HG02642 (cell line): ENCODE results near the gene IL3.
A peak's percentile ranks its signal among the peaks of the same experiment; 100 is the strongest.

Experiments
- ATAC-seq: cut with Tn5 transposase; IDR thresholded peaks from one replicate; pipeline ENCODE4 v1.9.1; 2021; ENCODE audit warnings: mild to moderate bottlenecking; ENCODE audit not compliant: unreplicated experiment, poor library complexity

IL3 gene

GRCh38 chr5:132060501-132061161, at the start of gene IL3:
Gene IL3, plus strand, starts transcription at chr5:132060655. Its CDS starts 52 bp downstream, at chr5:132060707.
- ATAC-seq: no peak

- ATAC-seq: no peak
Measured at GRCh38 chr5:132010989-132011621, 49.4 kb upstream of the IL3 start.

GRCh38 chr5:132011622-132012343, 48.7 kb upstream of the IL3 start, which contains the start of gene ACSL6:
Gene ACSL6, minus strand, starts transcription at chr5:132011658. Its CDS starts 105 bp downstream, at chr5:132011553.
- ATAC-seq: no peak

- no peak for ATAC-seq
Measured at GRCh38 chr5:132012371-132013005, 48.0 kb upstream of the IL3 start.

GRCh38 chr5:132013006-132013689, 47.3 kb upstream of the IL3 start:
- ATAC-seq: no peak

GRCh38 chr5:132013711-132014110, 46.7 kb upstream of the IL3 start:
- ATAC-seq: no peak

- no peak for ATAC-seq
Measured at GRCh38 chr5:132016721-132017250, 43.7 kb upstream of the IL3 start.

GRCh38 chr5:132017316-132017715, 43.1 kb upstream of the IL3 start:
- no peak for ATAC-seq

GRCh38 chr5:132017738-132018625, 42.5 kb upstream of the IL3 start:
- no peak for ATAC-seq

GRCh38 chr5:132019337-132019736, 41.1 kb upstream of the IL3 start:
- ATAC-seq: no peak

- peak; percentile 98 for ATAC-seq
Measured at GRCh38 chr5:132019857-132020555, 40.4 kb upstream of the IL3 start.

- peak; percentile 23 for ATAC-seq
Measured at GRCh38 chr5:132020568-132021339, 39.7 kb upstream of the IL3 start.

GRCh38 chr5:132021654-132022053, 38.8 kb upstream of the IL3 start:
- no peak for ATAC-seq

GRCh38 chr5:132022737-132023136, 37.7 kb upstream of the IL3 start:
- no peak for ATAC-seq

GRCh38 chr5:132023258-132024116, 37.0 kb upstream of the IL3 start:
- no peak for ATAC-seq

- ATAC-seq: no peak
Measured at GRCh38 chr5:132024117-132024435, 36.4 kb upstream of the IL3 start.

GRCh38 chr5:132024789-132025402, 35.6 kb upstream of the IL3 start:
- no peak for ATAC-seq
